OCI-LY7 (cell line): ENCODE data around the gene PCNX1. TPM values are rescaled to one million over a fixed set of nuclear protein-coding genes. Genes with fewer than 3 reads are reported as not detected.

ENCODE experiments used
- BruUV-seq: library from RNA; stranded (reverse); fragments of 400-500 nt; replicated peaks from 2 replicates; lab custom pipeline; 2021; lab: Mats Ljungman, UMichigan
- CTCF ChIA-PET: fragments of 300-600 bp; sonication (Branson Sonifier 250); formaldehyde crosslinking; loops from one replicate; lab custom pipeline; 2022; ENCODE audit warnings: antibody characterized with exemption; ENCODE audit not compliant: unreplicated experiment; lab: Charles Lee
- POLR2A ChIA-PET: fragments of 300-600 bp; sonication (Branson Sonifier 250); formaldehyde crosslinking; loops from one replicate; lab custom pipeline; 2022; ENCODE audit warnings: antibody characterized with exemption; lab: Charles Lee
- DNase-seq: peaks from one replicate; pipeline ENCODE4 v3.0.0-alpha.2; 2015; ENCODE audit warnings: low spot score
- H2AFZ ChIP-seq: fragments of 200-600 bp; sonication (generic), shearing (Covaris generic); 2 replicates; pipeline ENCODE4 v1.6.1; 2014; ENCODE audit warnings: mild to moderate bottlenecking, antibody characterized with exemption, low read length, moderate library complexity
- H3K27ac ChIP-seq: fragments of 200-600 bp; sonication (generic); 2 replicates; pipeline ENCODE4 v1.5.1; 2014; ENCODE audit warnings: mixed run types, low read depth, mild to moderate bottlenecking, moderate library complexity, low read length, inconsistent platforms; ENCODE audit not compliant: poor library complexity, severe bottlenecking
- H3K36me3 ChIP-seq: fragments of 200-600 bp; sonication (generic); 2 replicates; pipeline ENCODE4 v1.6.1; 2014; ENCODE audit warnings: mild to moderate bottlenecking, antibody characterized with exemption, low read length, moderate library complexity, mixed read lengths; ENCODE audit not compliant: insufficient read depth
- H3K4me1 ChIP-seq: fragments of 200-600 bp; sonication (generic); 2 replicates; pipeline ENCODE4 v1.5.1; 2014; ENCODE audit warnings: mild to moderate bottlenecking, low read length; ENCODE audit not compliant: insufficient read depth, poor library complexity, severe bottlenecking
- H3K4me2 ChIP-seq: fragments of 200-600 bp; sonication (generic); 2 replicates; pipeline ENCODE4 v1.6.1; 2014; ENCODE audit warnings: mild to moderate bottlenecking, low read length
- H3K4me3 ChIP-seq: fragments of 200-600 bp; sonication (generic); 2 replicates; pipeline ENCODE4 v1.5.1; 2014; ENCODE audit warnings: mild to moderate bottlenecking, low read depth, low read length; ENCODE audit not compliant: poor library complexity, severe bottlenecking
- H3K79me2 ChIP-seq: fragments of 200-600 bp; sonication (generic); 2 replicates; pipeline ENCODE4 v1.6.1; 2016; ENCODE audit warnings: low read depth, mild to moderate bottlenecking, low read length, moderate library complexity, mixed read lengths; ENCODE audit not compliant: insufficient read depth
- H3K9me2 ChIP-seq: fragments of 200-600 bp; sonication (generic); 2 replicates; pipeline ENCODE4 v1.6.1; 2016; ENCODE audit warnings: mild to moderate bottlenecking, low read length, mixed read lengths; ENCODE audit not compliant: insufficient read depth
- H3K9me3 ChIP-seq: fragments of 200-600 bp; sonication (generic); 2 replicates; pipeline ENCODE4 v1.6.1; 2014; ENCODE audit warnings: mild to moderate bottlenecking, mixed run types, low read length, mixed read lengths
- H4K20me1 ChIP-seq: fragments of 200-600 bp; sonication (generic); 2 replicates; pipeline ENCODE4 v1.6.1; 2014; ENCODE audit warnings: mild to moderate bottlenecking, antibody characterized with exemption, low read length, moderate library complexity, mixed read lengths; ENCODE audit not compliant: insufficient read depth
- CTCF ChIP-seq: fragments of 200-600 bp; sonication (generic); conservative IDR thresholded peaks from 2 replicates; pipeline ENCODE4 v1.5.1; 2014; ENCODE audit warnings: mild to moderate bottlenecking, antibody characterized with exemption, low read length, moderate library complexity, mixed read lengths
- EZH2phosphoT487 ChIP-seq: fragments of 200-600 bp; sonication (generic); IDR thresholded peaks from 2 replicates; pipeline ENCODE4 v1.6.1; 2018; ENCODE audit warnings: low read depth, borderline replicate concordance, mild to moderate bottlenecking, mixed run types, antibody characterized with exemption, low read length, moderate library complexity, mixed read lengths
- intact Hi-C: fragments of 100-400 bp; cut with micrococcal nuclease; formaldehyde crosslinking; loops from one replicate; pipeline ENCODE4 v1.10.0; 2022; ENCODE audit not compliant: unreplicated experiment
- total RNA-seq, 2 experiments: library from RNA; depleted of rRNA in 1 of 2; stranded (reverse); fragments of >200 nt in 1 of 2; shearing (Covaris generic) in 1 of 2; gene quantifications; 2 replicates each; pipeline ENCODE4 v1.2.3, GENCODE V29; 2014 to 2022

PCNX1 gene
- total RNA-seq, 2 experiments from 2014 or later, result 27.7 to 33.5 TPM

- DNase-seq, result peak; percentile 24
- no peak overlapping the region for H3K27ac ChIP-seq
- H4K20me1 ChIP-seq, result no peaks in the 10 kb centered on the region
- CTCF ChIA-PET, result no interaction called here
- H2AFZ ChIP-seq, result no peak overlapping the region
- peaks cover 24% of the 10 kb centered on the region for H3K9me3 ChIP-seq
- intact Hi-C loops, result no loop called here
- H3K79me2 ChIP-seq, result no peaks in the 10 kb centered on the region
- POLR2A ChIA-PET, result no interaction called here
- no TSS peak for BruUV-seq
- TF ChIP-seq EZH2phosphoT487 (no peak), CTCF (no peak)
- peaks cover 78% of the 10 kb centered on the region for H3K36me3 ChIP-seq
- H3K4me2 ChIP-seq, result no peak overlapping the region
- no peak overlapping the region for H3K4me3 ChIP-seq
- H3K9me2 ChIP-seq, result no peaks in the 10 kb centered on the region
- no peaks in the 10 kb centered on the region for H3K4me1 ChIP-seq
These were observed 40.5 kb downstream of the PCNX1 start for GRCh38 chr14:70947739-70948138.

GRCh38 chr14:70952485-70952884 is 45.2 kb downstream of the PCNX1 start:
- Histone ChIP-seq H2AFZ (no peak overlapping the region), H4K20me1 (no peaks in the 10 kb centered on the region), H3K4me2 (no peak overlapping the region), H3K4me3 (no peak overlapping the region), H3K9me2 (no peaks in the 10 kb centered on the region), H3K4me1 (no peaks in the 10 kb centered on the region), H3K79me2 (no peaks in the 10 kb centered on the region), H3K36me3 (peaks cover 44% of the 10 kb centered on the region), H3K9me3 (0 out of 2 replicates have a peak, but pooled peaks cover 4% of the 10 kb centered on the region), H3K27ac (no peak overlapping the region)
- BruUV-seq, result no TSS peak
- POLR2A ChIA-PET, result no interaction called here
- CTCF ChIA-PET, result no interaction called here
- no peak for TF ChIP-seq EZH2phosphoT487
- no peak for TF ChIP-seq CTCF
- DNase-seq, result no peak
- intact Hi-C loops, result no loop called here

DNA sequence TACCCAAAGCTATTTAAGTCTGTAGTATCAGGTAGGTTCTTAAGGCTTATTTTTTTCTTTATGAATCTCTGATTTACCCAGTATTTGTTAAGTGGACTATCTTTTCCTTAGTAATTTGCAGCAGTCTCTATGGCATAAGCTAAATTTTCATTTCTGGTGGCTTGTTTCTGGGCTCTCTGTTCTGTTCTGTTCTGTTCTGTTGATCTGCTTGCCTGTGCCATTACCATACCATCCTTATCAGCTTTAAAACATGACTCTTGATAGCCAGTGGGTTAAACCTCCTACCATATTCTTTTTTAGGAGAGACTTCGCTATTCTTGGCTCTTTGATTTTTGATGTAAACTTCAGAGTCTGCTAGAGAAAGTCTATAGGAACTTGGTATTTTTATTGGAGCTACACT is 46.8 kb downstream of the PCNX1 start:
- no peak for DNase-seq
- POLR2A ChIA-PET, result interaction anchor here (0.6 to 0.8 kb wide), 3 partner anchors 12 to 744 kb away, joined by 3 to 5 read pairs (median 4); no protein-coding TSS in a partner anchor
- intact Hi-C loops, result no loop called here

More for the DNA sequence above, 46.8 kb downstream of the PCNX1 start:
- H3K79me2 ChIP-seq, result no peaks in the 10 kb centered on the region
- no peaks in the 10 kb centered on the region for H3K9me2 ChIP-seq
- H3K36me3 ChIP-seq, result peaks cover 32% of the 10 kb centered on the region
- H3K27ac ChIP-seq, result no peak overlapping the region
- no peaks in the 10 kb centered on the region for H4K20me1 ChIP-seq
- no peaks in the 10 kb centered on the region for H3K4me1 ChIP-seq
- H2AFZ ChIP-seq, result no peak overlapping the region
- H3K4me2 ChIP-seq, result no peak overlapping the region
- H3K9me3 ChIP-seq, result 0 out of 2 replicates have a peak, but pooled peaks cover 4% of the 10 kb centered on the region
- no peak overlapping the region for H3K4me3 ChIP-seq
- CTCF ChIA-PET, result no interaction called here
- no peak for TF ChIP-seq CTCF
- TF ChIP-seq EZH2phosphoT487, result no peak
- no TSS peak for BruUV-seq
